GM23338 (cell line): Measurements from ENCODE around the gene MEGF11.

Source experiments
- CREB1 ChIP-seq: fragments of 250-450 bp; sonication (Bioruptor Pico); IDR thresholded peaks from 2 replicates; pipeline ENCODE4 v1.5.0; 2020; ENCODE audit warnings: low read depth, mild to moderate bottlenecking, moderate library complexity
- EZH2 ChIP-seq: fragments of 200-600 bp; sonication (generic); IDR thresholded peaks from one replicate; pipeline ENCODE4 v1.8.0; 2017; ENCODE audit warnings: antibody characterized with exemption, mild to moderate bottlenecking, low read depth; ENCODE audit not compliant: unreplicated experiment
- EZH2phosphoT487 ChIP-seq: fragments of 200-600 bp; sonication (generic); IDR thresholded peaks from one replicate; pipeline ENCODE4 v1.8.1; 2018; ENCODE audit warnings: antibody characterized with exemption; ENCODE audit not compliant: unreplicated experiment
- JUNB ChIP-seq: IDR thresholded peaks from one replicate; pipeline ENCODE4 v1.6.1; 2016; ENCODE audit warnings: antibody characterized with exemption; ENCODE audit not compliant: unreplicated experiment
- NANOG ChIP-seq: IDR thresholded peaks from 2 replicates; pipeline ENCODE4 v1.6.1; 2016; ENCODE audit warnings: antibody characterized with exemption, borderline replicate concordance
- POLR2AphosphoS5 ChIP-seq: IDR thresholded peaks from 2 replicates; pipeline ENCODE4 v1.6.1; 2016; ENCODE audit warnings: antibody characterized with exemption, low read depth
- STAT1 ChIP-seq: IDR thresholded peaks from one replicate; pipeline ENCODE4 v1.6.1; 2016; ENCODE audit warnings: antibody characterized with exemption; ENCODE audit not compliant: unreplicated experiment
- ZNF114 ChIP-seq: fragments of 250-450 bp; sonication (Bioruptor Pico); IDR thresholded peaks from 2 replicates; pipeline ENCODE4 v1.5.0; 2020; ENCODE audit warnings: mild to moderate bottlenecking, moderate library complexity
- ZNF331 ChIP-seq: fragments of 250-450 bp; sonication (Bioruptor Pico); IDR thresholded peaks from 2 replicates; pipeline ENCODE4 v1.5.0; 2020; ENCODE audit warnings: low read depth, mild to moderate bottlenecking, moderate library complexity
- TF ChIP-seq, protein P1 (sequence below), 2 experiments: fragments of 200-600 bp in 1 of 2; sonication (generic) in 1 of 2; conservative IDR thresholded peaks; 2 replicates each; pipeline versions ENCODE4 v1.5.1 to v1.6.1; 2016 to 2017; ENCODE audit warnings: antibody characterized with exemption in 2 of 2, low read depth in 2 of 2, mild to moderate bottlenecking in 2 of 2, moderate library complexity in 1 of 2
- TF ChIP-seq, protein P2 (sequence below): IDR thresholded peaks from one replicate; pipeline ENCODE4 v1.6.1; 2018; ENCODE audit warnings: antibody characterized with exemption; ENCODE audit not compliant: unreplicated experiment
- TF ChIP-seq, protein P3 (sequence below): IDR thresholded peaks from 2 replicates; pipeline ENCODE4 v1.6.1; 2016; ENCODE audit warnings: antibody characterized with exemption

DNA sequence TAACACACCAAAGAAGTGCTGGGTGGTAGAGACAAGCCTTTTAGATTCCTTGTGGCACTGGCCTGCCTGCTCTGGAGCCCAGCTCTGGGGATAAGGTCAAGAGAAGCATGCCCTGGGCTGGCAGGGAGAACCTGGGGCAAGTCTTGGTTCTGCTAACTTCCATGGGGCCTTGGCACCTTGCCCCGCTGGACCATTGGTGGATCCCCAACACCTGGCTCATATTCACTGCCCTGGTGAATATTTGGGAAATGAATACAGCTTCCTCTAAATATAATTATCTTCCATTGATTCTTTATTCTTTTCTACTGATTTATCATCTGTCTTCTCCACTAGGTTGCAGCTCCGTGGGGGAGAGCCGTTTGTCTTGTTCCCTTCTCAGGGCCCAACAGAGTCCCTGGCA is 294.7 kb downstream of the MEGF11 start:
- TF ChIP-seq, protein P1, sequence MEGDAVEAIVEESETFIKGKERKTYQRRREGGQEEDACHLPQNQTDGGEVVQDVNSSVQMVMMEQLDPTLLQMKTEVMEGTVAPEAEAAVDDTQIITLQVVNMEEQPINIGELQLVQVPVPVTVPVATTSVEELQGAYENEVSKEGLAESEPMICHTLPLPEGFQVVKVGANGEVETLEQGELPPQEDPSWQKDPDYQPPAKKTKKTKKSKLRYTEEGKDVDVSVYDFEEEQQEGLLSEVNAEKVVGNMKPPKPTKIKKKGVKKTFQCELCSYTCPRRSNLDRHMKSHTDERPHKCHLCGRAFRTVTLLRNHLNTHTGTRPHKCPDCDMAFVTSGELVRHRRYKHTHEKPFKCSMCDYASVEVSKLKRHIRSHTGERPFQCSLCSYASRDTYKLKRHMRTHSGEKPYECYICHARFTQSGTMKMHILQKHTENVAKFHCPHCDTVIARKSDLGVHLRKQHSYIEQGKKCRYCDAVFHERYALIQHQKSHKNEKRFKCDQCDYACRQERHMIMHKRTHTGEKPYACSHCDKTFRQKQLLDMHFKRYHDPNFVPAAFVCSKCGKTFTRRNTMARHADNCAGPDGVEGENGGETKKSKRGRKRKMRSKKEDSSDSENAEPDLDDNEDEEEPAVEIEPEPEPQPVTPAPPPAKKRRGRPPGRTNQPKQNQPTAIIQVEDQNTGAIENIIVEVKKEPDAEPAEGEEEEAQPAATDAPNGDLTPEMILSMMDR (conservative IDR thresholded peaks at IDR 0.05; ENCODE audit: low read depth in 2 of 2), result no peak
- TF ChIP-seq JUNB (no peak), POLR2AphosphoS5 (no peak), CREB1 (no peak), EZH2phosphoT487 (no peak), EZH2 (no peak), STAT1 (no peak), ZNF114 (CRISPR knock-in tag) (no peak), NANOG (no peak), ZNF331 (no peak)
- TF ChIP-seq, protein P2, sequence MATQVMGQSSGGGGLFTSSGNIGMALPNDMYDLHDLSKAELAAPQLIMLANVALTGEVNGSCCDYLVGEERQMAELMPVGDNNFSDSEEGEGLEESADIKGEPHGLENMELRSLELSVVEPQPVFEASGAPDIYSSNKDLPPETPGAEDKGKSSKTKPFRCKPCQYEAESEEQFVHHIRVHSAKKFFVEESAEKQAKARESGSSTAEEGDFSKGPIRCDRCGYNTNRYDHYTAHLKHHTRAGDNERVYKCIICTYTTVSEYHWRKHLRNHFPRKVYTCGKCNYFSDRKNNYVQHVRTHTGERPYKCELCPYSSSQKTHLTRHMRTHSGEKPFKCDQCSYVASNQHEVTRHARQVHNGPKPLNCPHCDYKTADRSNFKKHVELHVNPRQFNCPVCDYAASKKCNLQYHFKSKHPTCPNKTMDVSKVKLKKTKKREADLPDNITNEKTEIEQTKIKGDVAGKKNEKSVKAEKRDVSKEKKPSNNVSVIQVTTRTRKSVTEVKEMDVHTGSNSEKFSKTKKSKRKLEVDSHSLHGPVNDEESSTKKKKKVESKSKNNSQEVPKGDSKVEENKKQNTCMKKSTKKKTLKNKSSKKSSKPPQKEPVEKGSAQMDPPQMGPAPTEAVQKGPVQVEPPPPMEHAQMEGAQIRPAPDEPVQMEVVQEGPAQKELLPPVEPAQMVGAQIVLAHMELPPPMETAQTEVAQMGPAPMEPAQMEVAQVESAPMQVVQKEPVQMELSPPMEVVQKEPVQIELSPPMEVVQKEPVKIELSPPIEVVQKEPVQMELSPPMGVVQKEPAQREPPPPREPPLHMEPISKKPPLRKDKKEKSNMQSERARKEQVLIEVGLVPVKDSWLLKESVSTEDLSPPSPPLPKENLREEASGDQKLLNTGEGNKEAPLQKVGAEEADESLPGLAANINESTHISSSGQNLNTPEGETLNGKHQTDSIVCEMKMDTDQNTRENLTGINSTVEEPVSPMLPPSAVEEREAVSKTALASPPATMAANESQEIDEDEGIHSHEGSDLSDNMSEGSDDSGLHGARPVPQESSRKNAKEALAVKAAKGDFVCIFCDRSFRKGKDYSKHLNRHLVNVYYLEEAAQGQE, result no peak
- TF ChIP-seq, protein P3, sequence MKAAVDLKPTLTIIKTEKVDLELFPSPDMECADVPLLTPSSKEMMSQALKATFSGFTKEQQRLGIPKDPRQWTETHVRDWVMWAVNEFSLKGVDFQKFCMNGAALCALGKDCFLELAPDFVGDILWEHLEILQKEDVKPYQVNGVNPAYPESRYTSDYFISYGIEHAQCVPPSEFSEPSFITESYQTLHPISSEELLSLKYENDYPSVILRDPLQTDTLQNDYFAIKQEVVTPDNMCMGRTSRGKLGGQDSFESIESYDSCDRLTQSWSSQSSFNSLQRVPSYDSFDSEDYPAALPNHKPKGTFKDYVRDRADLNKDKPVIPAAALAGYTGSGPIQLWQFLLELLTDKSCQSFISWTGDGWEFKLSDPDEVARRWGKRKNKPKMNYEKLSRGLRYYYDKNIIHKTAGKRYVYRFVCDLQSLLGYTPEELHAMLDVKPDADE, result no peak
